AG04449 (cell line): ENCODE results near the gene ATM.
A peak's percentile ranks its signal among the peaks of the same experiment; 100 is the strongest.

ENCODE experiments used
- CTCF ChIA-PET: fragments of 350-600 bp; formaldehyde crosslinking; extraction: SDS; loops from one replicate; lab custom pipeline; 2021; ENCODE audit warnings: antibody characterized with exemption; lab: Yijun Ruan, JAX
- POLR2A ChIA-PET: fragments of 400-600, 350-600 bp; formaldehyde crosslinking; extraction: SDS; loops from one replicate; lab custom pipeline; 2020; ENCODE audit warnings: antibody characterized with exemption, inconsistent platforms; lab: Yijun Ruan, JAX
- DNase-seq: peaks from one replicate; pipeline ENCODE4 v3.0.0-alpha.2; 2010; ENCODE audit warnings: low read depth, low spot score
- H3K4me3 ChIP-seq: 2 replicates; pipeline ENCODE4 v1.5.1; 2011; ENCODE audit warnings: low read depth, mild to moderate bottlenecking, control low read depth, low read length
- TF ChIP-seq, protein P1 (sequence below): IDR thresholded peaks from one replicate; pipeline ENCODE4 v1.5.1; 2011; ENCODE audit warnings: mild to moderate bottlenecking, moderate library complexity, low read length, control low read depth, inconsistent platforms; ENCODE audit not compliant: insufficient read depth; ENCODE audit errors: missing control alignments

Gene ATM, protein sequence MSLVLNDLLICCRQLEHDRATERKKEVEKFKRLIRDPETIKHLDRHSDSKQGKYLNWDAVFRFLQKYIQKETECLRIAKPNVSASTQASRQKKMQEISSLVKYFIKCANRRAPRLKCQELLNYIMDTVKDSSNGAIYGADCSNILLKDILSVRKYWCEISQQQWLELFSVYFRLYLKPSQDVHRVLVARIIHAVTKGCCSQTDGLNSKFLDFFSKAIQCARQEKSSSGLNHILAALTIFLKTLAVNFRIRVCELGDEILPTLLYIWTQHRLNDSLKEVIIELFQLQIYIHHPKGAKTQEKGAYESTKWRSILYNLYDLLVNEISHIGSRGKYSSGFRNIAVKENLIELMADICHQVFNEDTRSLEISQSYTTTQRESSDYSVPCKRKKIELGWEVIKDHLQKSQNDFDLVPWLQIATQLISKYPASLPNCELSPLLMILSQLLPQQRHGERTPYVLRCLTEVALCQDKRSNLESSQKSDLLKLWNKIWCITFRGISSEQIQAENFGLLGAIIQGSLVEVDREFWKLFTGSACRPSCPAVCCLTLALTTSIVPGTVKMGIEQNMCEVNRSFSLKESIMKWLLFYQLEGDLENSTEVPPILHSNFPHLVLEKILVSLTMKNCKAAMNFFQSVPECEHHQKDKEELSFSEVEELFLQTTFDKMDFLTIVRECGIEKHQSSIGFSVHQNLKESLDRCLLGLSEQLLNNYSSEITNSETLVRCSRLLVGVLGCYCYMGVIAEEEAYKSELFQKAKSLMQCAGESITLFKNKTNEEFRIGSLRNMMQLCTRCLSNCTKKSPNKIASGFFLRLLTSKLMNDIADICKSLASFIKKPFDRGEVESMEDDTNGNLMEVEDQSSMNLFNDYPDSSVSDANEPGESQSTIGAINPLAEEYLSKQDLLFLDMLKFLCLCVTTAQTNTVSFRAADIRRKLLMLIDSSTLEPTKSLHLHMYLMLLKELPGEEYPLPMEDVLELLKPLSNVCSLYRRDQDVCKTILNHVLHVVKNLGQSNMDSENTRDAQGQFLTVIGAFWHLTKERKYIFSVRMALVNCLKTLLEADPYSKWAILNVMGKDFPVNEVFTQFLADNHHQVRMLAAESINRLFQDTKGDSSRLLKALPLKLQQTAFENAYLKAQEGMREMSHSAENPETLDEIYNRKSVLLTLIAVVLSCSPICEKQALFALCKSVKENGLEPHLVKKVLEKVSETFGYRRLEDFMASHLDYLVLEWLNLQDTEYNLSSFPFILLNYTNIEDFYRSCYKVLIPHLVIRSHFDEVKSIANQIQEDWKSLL (N-terminal part only)

DNA sequence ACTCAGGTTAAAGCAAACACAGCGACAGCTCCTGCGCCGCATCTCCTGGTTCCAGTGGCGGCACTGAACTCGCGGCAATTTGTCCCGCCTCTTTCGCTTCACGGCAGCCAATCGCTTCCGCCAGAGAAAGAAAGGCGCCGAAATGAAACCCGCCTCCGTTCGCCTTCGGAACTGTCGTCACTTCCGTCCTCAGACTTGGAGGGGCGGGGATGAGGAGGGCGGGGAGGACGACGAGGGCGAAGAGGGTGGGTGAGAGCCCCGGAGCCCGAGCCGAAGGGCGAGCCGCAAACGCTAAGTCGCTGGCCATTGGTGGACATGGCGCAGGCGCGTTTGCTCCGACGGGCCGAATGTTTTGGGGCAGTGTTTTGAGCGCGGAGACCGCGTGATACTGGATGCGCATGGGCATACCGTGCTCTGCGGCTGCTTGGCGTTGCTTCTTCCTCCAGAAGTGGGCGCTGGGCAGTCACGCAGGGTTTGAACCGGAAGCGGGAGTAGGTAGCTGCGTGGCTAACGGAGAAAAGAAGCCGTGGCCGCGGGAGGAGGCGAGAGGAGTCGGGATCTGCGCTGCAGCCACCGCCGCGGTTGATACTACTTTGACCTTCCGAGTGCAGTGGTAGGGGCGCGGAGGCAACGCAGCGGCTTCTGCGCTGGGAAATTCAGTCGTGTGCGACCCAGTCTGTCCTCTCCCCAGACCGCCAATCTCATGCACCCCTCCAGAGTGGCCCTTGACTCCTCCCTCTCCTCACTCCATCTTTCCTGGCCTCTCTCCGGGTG, at the start of gene ATM, which contains the start of gene NPAT:
TSS of gene ATM (plus strand) at position 494 of the 774 bp plus-strand sequence. CDS start 4,558 bp downstream, outside the sequence.
TSS of gene NPAT (minus strand) at position 65 of the 774 bp plus-strand sequence. CDS start 102 bp downstream, outside the sequence.
- peak within 1 kb of the TSS; percentile 90 for H3K4me3 ChIP-seq
- TF ChIP-seq, protein P1, sequence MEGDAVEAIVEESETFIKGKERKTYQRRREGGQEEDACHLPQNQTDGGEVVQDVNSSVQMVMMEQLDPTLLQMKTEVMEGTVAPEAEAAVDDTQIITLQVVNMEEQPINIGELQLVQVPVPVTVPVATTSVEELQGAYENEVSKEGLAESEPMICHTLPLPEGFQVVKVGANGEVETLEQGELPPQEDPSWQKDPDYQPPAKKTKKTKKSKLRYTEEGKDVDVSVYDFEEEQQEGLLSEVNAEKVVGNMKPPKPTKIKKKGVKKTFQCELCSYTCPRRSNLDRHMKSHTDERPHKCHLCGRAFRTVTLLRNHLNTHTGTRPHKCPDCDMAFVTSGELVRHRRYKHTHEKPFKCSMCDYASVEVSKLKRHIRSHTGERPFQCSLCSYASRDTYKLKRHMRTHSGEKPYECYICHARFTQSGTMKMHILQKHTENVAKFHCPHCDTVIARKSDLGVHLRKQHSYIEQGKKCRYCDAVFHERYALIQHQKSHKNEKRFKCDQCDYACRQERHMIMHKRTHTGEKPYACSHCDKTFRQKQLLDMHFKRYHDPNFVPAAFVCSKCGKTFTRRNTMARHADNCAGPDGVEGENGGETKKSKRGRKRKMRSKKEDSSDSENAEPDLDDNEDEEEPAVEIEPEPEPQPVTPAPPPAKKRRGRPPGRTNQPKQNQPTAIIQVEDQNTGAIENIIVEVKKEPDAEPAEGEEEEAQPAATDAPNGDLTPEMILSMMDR = peak; percentile 94
- DNase-seq = peak; percentile 93
- ChIA-PET POLR2A (interaction anchor here (0.7 kb wide), 1 partner anchor 90 kb away, joined by 4 read pairs; no protein-coding TSS in a partner anchor), CTCF (interaction anchor here (0.6 to 1.7 kb wide), 14 partner anchors 9 to 442 kb away, joined by 3 to 13 read pairs (median 4); partner anchors contain the start of gene DDX10)

DNA sequence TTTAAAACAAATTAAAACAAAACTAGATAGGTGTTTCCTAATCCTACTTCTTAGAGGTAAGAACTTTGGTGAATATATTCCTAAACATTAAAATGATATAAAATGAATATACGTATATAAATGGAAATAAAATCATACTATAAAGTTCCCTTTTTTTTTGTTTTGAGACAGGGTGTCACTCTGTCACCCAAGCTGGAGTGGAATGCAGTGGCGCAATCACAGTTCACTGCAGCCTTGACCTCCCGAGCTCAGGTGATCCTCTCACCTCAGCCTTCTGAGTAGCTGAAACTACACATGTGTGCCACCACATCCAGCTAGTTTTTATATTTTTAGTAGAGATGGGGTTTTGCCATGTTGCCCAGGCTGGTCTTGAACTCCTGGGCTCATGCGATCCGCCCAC, 45.3 kb upstream of the ATM start:
- POLR2A ChIA-PET = no interaction called here
- H3K4me3 ChIP-seq = no peak overlapping the region
- TF ChIP-seq, protein P1 = no peak
- CTCF ChIA-PET = no interaction called here
- DNase-seq = no peak

DNA sequence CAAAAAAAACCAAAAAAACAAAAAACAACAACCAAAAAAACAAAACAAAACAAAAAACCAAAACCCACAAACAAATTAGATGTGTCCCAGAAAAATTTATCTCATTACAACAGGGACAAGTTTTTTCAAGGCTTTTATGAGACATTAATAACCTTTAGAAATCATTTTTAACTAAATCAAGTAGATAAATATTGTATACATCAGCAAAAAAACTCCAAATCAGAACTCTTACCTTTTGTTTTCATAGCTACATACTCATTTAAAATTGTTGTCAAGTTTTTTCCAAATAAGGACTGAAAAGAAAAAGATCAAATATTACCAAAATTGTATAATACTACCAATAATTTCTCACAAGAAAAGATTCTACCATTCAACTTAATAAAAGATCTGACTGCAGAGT, 29.1 kb upstream of the ATM start:
- CTCF ChIA-PET = interaction anchor here (0.6 kb wide), 1 partner anchor 186 kb away, joined by 3 read pairs; no protein-coding TSS in a partner anchor
- TF ChIP-seq, protein P1 = no peak
- DNase-seq = no peak
- no peak overlapping the region for H3K4me3 ChIP-seq
- POLR2A ChIA-PET = no interaction called here

DNA sequence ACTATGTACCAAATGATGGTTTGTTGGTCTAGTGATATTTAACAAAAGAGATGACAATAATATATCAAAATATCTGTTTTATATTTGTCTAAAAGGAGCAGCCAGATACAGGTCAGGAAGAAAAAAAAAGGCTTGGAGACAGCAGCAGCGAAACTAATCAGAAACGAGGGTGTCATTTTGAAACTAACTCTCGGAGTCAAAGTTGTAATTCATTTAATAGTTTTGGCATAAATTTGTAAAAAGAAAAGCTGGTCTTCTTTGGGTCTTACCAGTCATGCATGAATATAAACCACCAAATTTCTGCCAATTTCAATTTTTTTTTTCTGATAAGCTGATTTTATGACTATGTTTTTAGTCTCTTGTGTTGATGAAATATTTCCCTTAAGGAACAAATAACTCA, 26.0 kb upstream of the ATM start:
- DNase-seq = no peak
- ChIA-PET CTCF (no interaction called here), POLR2A (no interaction called here)
- H3K4me3 ChIP-seq = no peak overlapping the region
- TF ChIP-seq, protein P1 = no peak

DNA sequence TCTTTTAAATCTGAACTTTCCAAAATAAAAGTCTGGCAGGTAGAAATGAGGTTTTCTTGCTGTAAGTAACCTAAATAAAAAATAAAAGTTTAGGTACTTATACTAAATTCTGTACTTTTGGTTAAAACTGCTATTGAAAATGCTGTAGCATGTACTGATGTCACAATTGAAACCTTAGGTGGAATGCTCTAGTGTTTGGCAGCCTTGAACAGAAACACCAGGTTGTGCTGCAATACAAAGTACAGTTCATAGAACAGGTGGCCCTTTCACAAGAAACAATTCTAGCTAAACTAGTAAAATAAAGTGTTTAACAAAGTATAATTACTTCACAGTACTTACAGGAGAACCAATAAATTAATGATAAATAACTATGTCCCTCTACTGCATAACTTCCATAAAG, 25.5 kb upstream of the ATM start:
- TF ChIP-seq, protein P1 = no peak
- ChIA-PET POLR2A (no interaction called here), CTCF (no interaction called here)
- H3K4me3 ChIP-seq = no peak overlapping the region
- DNase-seq = no peak
